Activated CD4-positive, CD25-positive, alpha-beta regulatory T cell (primary cell): ENCODE results near the gene NMBR.
"Not testable (repeated sequence)": the region's sequence is repeated elsewhere in the genome, so short reads cannot be mapped to it uniquely, and the experiment has no call there.

ENCODE experiments used
- DNase-seq, 4 experiments: peaks; one replicate each; lab custom pipeline; 2025; lab: John Stamatoyannopoulos, UW

Gene NMBR

DNA sequence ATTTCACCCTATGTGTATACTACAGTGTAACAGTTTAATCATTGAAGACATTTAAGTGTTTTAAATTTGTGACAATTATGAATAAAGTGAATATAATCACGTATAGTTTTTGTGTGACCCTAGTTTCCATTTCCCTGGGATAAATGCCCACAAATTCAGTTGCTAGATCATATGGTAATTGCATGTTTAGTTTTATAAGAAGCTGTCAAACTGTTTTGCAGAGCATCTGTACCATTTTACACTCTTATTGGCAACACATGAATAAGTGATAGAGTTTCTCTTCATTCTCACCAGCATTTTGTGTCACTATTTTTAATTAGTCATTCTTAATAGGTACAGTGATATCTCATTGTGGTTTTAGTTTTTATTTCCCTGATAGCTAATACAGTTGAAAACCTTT, 7.4 kb upstream of the NMBR start:
- DNase-seq: no peak

DNA sequence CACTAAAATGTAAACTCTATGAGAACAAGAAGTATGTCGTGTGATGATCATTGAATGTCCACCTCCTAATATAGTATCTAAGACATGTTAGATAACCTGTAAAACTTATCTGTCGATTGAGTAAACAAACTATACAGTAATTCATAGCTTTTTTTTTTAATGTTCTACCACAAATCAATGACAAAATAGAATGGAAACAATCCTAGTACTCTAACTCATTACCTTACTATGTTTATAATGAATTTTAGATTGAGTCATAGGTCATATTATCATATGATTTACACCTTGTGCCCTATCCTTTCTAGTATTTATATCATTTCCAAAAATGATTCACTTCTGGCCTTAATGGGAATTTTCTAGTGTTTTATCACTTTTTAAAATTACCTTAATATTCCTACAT, 6.3 kb upstream of the NMBR start:
- no peak for DNase-seq

DNA sequence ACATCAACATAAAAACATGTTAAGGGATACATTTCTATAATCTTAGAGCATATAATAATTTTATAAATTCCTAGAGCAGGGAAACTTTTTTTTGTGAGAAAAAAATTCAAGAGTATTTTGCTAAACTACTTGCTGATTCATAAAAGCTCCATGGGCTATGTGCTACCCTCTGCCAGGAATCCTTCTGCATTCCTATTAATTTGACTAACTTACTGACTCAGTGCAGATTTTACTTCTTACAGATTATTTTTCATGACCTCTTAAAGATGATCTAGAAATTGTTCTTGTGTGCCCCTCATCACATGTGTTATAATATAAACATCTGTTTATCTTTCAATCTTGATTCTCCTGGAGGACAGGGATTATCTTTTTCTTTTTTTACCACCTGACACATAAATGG, 5.8 kb upstream of the NMBR start:
- DNase-seq: no peak

DNA sequence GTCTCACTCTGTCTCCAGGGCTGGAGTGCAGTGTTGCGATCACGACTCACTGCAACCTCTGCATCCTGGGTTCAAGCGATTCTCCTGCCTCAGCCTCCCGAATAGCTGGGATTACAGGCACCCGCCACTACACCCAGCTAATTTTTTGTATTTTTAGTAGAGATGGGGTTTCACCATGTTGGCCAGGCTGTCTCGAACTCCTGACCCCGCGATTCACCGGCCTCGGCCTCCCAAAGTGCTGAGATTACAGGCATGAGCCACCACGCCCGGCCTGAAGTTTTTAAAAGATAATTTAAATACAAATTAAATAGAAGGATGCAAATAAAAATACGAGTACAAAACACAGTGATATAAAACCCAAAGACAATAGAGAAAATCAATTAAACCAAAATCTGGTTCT, 5.4 kb downstream of the NMBR start:
- not testable (repeated sequence) for DNase-seq

DNA sequence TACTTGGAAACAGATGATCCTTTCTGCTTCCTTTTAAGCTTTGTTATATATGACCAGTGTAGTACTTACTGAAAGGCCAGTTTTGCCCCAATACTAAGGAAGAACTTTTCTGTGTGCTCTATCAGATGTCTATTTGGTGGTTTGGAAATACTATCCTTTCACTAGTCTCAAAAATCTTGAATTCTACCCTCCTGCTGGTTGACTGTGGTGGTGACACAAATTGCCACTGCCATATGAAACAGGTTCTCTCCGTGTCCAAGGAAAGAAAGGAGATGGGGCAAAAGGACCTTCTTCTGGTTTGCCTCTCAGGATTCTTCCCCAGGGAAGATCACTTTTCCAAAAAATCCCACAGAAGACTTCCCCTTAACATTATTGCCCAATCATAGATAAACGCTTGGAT, 8.0 kb downstream of the NMBR start:
- DNase-seq: no peak

DNA sequence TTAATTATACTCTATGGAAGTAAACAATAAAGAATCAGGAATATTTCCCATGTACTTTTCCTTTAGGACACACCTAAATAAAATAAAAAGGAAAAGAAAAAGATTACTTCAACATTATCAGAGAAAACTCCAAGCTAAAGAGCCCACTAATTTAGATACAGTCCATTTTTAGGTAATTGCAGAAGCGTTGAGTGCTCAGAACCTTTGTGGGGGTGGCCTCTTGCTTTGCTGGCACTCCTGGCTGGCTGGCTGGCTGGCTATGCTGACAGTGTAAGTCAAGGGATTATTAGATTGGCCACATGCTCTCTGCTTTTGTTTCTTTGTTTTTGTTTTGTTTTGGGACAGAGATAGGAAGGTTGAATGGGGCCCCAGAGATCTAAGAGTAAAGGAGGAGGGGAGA, 14.3 kb downstream of the NMBR start, which contains the start of gene GJE1:
Gene GJE1 (plus strand): TSS at position 301 of the 400 bp plus-strand sequence. CDS start 234 bp downstream, outside the sequence.
- DNase-seq: no peak

DNA sequence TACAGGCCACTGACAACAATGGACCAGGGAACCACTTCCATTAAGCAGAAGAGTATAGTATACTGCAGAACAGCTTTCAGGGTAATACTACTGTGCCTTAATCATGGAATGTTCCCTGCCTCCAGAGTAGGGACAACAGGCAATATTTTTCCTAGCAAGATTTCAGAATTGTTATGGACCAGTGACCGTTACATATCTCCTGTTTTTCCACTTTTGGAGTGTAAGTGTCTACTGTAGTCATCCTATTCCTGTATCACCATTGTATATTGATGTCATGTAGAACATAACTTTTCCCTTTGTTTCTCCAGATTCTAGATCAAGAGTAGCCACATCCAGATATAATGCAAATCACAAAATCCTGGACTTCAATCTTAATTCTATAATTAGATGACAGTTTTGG, 16.1 kb downstream of the NMBR start:
- DNase-seq: no peak

DNA sequence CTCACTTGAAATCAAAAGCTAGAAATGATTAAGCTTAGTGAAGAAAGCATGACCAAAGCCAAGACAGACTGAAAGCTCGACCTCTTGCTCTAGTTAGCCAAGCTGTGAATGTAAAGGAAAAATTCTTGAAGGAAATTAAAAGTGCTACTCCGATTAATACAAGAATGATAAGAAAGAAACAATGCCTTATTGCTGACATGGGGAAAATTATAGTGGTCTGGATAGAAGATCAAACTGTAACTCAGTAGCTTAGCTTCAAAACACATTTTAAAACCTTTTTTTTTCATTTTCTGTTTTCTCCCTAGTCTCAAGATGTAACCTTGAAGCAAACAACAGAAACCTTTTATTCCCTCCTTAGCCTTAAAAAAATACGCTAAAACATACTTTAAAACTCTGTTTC, 25.6 kb downstream of the NMBR start:
- DNase-seq: no peak

DNA sequence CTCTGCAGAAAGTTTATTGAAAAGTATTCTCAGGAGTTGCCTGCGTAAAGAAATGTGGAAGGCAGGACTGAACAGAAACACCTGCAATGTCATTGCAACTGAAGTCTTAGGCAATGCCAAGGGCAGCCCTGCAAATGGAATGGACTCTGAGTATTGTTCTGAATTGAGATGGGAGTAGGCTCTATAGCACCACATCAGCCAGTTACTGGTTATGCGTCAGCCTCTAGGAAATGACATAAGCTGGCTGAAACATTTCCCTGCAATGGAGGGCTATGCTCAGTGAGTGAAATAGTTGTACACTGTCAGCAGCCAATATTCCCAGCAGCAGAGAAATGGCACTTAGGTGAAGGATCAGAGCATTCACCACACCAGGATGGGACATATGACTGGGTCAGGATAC, 28.0 kb downstream of the NMBR start:
- DNase-seq: no peak

DNA sequence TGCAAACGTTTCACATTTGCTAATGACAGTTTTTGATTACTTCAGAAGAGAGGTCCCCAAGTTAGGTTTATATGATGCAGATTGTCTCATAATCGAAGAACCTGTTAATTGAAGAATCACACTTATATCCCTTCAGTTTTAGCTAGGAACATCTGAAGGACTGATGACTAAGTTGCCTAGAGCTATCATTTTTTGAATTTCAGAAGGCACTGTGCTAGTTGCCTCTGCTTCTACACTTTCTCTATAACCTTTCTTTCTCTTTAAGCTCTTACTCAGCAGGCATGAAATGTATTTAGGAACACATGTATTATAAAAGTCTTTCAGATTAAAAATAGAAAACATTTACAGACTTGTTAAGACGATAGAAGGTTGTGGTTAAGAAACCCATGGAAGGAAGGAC, 28.6 kb downstream of the NMBR start:
- no peak for DNase-seq

DNA sequence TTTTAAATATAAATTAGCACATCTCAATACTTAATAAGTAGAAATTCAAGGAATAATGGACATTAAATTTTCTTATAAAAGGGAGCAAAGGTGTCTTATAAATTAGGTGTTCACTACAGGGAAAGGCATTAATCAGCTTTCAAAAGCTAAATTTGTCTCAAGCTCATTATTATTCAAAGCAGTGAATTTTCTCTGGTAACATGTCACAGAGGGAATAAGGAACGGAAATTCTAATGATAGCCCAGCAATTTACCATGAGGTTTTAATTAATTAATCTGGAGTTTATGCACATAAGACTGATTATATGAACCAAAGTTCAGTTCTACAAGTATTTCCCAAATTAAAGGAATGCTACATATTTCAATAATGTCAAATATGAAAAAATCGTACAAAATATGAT, 29.6 kb downstream of the NMBR start:
- DNase-seq: no peak

DNA sequence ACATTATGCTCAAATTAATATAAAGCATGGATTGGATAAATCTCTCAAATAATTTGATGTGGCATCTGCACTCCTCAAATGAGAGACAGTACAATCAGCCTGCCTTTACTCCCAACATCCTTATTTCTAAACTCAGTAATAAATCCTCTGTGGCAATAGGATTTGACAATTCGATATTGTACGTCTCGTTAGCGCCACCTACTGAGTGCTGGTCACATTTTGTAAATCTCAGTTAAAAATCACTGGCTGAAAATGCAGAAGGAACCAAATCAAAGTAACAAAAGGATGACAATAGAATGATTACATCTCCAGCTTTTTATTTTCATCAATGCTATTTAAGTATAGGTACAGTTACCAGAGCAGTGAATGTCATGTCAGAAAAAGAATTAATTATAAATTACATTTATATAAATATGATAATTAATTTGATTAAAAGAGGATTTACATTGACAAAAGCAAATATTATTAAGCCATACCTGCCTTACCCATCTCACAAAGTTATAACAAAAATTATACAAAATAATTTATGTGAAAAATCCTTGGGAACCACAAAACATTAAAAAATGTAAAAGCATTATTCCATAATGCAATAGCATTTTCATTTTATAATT, 34.4 kb downstream of the NMBR start:
- DNase-seq: peak; percentile 13 to 62 (median 30)

DNA sequence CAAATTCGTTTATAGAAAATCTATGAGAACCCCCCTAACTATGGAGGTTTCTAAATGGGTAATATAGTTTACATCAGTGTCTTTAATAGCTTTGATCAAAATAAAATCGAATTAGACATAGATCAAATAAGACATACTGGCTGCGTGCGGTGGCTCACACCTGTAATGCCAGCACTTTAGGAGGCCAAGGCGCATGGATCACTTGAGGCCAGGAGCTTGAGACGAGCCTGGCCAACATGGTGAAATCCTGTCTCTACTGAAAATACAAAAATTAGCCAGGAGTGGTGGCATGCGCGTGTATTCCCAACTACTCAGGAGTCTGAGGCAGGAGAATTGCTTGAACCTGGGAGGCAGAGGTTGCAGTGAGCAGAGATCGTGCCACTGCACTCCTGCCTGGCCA, 36.1 kb downstream of the NMBR start:
- DNase-seq: not testable (repeated sequence)

DNA sequence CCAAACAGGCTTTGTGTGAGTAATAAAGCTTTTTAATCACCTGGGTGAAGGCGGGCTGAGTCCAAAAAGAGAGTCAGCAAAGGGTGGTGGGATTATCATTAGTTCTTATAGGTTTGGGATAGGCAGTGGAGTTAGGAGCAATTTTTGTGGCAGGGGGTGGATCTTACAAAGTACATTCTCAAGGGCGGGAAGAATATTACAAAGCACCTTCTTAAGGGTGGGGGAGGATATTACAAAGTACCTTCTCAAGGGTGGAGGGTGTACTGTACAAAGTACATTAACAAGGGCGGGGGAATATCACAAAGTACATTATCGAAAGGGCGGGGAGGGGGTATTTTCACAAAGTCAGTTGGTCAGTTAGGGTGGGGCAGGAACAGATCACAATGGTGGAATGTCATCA, 42.1 kb downstream of the NMBR start:
- DNase-seq: not testable (repeated sequence)

DNA sequence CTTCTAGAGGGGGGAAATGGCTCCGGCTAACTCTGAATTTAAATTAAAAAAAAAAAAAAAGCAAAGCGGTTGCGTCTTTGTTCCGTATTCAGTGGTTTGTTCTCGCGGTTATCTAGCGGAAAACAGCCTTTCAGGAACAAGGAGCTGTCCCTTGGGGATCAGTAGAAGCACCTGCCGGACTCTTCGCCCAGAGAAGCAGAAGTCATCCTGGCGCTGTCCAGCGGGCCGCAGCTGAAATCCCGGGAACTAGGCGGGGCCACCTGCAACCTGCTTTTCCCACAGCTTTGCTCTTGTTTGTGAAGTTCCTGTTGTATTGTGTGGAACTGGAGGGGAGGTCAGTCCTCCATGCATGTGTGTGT, 58.1 kb downstream of the NMBR start:
- no peak for DNase-seq

DNA sequence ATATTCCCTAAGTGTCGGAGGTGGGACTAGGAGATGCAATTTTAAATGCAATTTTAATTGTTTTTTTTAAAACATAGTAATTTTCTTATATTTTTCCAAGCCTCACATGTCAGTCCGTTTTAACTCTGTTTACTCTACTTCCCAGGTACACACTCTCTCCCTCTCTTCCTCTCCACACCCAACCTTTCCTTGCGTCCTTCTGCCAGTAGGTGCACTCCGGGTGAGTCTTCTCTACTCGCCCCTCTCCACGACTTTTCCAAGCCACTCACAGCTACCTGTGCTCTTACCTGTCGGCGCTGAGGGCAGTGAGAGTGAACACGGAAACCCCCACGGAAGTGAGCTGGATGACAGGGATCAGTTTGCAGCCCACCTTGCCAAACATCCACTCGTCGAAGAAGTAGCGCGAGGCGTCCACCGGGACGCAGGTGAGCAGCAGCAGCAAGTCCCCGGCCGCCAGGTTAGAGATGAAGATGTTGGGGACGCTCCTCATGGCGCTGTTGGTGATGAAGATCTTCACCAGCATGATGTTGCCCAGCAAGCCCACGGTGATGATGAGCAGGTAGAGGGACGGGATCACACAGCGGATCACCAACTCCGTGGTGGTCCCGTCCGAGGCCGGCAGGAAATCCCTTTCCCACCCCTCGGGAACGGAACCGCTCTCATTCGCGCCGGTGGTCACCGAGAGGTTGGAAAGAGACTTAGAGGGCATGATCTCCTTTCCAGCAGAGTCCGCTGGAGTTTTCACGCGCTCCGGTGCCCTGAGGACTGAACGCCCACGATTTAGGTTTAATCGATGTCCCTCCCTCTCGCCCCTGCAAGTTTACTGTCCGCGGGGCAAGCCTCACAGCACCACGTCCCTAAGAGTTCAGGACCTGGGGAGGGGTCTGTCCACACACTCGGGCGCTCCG, 58.7 kb downstream of the NMBR start:
- DNase-seq: no peak

DNA sequence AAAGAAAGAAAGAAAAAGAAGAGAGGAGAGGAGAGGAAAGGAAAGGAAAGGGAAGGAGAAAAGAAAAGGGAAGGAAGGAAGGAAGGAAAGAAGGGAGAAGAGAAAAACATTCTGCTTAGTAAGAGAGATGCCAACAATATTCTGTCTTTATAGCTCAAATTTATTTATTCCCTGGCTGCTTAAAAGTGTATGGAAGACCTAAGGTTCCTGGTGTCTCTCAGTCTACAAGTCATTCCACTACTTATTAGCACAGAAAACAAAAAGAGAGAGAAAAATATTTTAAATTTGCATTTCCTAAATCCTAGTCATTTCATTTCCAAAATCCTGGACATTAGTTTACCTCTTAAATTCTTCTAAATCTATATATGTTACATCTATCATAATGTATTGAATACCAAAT, 67.8 kb downstream of the NMBR start:
- DNase-seq: no peak

DNA sequence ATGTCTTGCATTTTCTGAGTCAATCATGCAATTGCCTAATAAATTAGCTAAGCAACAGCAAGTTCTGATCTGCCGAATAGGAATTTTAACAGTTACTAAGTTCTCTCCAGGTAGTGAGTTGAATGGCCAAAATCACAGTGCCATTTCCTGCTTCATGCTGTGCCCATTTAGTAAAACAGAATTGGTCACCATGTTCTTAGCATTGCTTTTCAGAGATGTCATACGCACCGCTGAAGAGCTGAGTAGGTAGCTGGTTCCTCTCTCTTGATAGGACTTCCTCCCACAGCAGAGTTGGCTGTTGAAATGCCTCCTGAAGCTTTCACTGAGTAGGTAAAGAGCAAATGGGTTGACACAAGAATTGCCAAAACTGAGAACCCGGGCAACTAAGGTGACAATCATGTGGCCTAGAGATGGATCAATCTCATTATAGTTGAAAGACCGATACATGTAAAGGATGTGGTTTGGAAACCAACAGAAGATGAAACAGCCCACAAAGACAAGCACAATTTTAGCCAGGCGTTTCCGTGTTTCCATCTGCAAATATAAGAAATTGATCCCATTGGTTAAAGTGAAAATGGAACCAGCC, 71.3 kb downstream of the NMBR start:
- DNase-seq: no peak

DNA sequence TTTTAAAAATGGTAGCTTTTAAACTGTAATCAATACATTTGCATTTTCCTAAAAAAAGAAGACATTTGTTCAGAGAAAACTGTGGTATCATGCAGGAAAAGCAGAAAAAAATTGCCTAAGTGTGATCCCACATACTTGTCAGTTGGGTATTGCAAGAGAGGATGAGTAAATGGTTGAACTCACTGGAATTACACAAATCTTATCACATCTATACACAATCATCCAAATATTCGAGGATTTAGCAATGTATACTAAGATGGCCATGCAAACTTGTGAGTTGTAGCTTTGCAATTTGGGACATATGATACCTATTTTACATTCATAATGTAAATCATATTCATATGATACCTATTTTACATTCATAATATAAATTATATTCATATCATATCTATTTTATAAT, 72.4 kb downstream of the NMBR start:
- DNase-seq: no peak

DNA sequence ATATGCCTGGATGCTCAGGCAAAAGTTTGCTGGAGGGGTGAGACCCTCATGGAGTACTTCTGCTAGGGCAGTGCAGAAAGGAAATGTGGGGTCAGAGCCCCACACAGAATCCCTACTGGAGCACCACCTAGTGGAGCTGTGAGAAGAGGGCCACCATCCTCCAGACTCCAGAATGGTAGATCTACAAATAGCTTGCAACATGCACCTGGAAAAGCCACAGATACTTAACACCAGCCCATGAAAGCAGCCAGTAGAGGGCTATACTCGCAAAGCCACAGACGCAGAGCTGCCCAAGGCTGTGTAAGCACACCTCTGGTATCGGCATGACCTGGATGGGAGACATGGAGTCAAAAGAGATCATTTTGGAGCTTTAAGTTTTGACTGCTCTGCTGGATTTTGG, 74.9 kb downstream of the NMBR start:
- DNase-seq: no peak

DNA sequence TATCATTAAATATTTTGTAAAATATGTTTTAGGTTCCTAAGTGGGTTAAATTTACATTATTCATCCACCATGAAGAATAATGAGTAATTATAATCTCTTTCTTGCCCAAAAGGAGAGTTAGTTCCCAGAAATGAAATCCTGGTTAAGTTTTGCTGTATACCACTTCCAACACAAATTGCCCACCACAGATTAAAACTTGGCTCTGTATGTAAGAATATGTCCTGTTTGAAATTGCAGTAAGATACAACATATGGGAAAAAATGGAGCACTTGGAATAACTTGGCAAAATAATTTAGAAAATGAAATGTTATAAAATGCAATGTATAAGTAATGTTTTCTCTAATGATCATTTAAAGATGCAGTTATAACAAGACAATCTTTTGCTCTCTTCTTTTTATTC, 78.5 kb downstream of the NMBR start:
- DNase-seq: no peak

DNA sequence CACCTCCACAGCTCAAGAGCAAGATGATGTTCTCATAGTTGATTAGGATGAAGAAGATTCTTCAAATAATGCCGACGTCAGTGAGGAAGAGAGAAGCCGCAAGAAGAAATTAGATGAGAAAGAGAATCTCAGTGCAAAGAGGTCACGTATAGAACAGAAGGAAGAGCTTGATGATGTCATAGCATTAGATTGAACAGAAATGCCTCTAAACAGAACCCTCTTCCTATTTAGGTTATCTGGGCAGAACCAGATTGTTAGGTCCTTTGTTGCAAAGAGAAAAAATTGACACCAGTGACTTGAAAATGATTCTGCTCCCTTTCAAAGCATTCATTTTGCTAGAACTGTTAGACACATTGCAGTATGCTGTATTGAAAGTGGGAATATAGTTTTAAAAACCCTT, 84.1 kb downstream of the NMBR start:
- DNase-seq: not testable (repeated sequence)

DNA sequence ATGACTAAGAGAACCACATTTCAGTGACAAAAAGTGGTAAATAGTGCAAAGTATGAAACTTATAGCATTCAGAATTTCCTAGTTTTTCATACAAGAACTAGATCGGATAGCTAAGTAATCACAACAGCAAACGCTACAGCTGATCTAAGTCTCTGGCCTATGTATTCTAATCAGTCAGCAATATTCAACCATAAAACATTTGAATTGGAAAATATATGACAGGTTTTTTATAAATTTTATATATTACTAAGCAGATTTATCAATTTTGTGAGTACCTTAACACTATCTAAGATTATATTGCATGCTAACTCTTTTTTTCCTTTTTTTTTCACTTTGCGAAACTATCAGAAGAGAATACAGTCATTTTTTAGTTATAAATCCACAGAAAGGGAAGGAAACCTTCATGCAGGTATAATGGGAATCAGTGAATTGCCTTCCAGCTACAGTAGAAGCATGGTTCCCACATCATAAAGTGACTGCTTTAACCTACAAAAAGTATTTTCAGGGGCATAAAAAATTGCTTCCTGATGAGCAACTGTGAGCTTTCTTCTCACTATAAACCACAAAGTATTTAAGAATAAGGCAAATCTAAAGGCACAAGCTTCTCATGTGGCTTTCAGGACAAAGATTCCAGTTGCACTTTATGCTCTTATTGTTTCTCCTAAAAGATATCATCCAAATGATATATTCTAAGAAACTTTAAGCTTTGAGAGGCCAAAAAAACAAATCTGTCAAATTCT, 88.2 kb downstream of the NMBR start:
- DNase-seq: no peak
